ENCODE results near the gene PGLYRP1.
A peak's percentile ranks its signal among the peaks of the same experiment; 100 is the strongest.

The PGLYRP1 gene

DNA sequence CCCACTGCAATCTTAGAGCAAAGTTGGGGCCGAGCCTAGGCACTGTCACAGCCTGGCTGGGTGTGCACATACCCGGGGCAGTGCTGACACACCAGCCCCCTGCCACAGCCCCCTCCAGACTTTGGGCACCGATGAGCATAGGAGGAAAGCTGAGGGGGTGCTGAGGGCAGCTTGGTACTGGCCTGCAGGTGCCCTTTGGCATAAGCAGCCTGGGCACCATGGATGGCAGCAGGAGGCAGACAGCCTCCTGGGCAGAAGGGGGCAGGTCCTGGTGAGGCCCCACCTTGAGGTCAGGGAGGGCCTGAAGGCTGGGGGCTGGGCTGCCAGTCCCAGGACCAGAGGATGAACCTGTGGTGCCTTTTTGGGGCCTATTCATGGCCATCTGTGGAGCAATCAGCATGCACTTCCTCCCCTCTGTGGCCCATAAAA is 9.8 kb upstream of the PGLYRP1 start:
- DNase-seq (ENCODE audit: low read depth in 2 of 2): no peak

DNA sequence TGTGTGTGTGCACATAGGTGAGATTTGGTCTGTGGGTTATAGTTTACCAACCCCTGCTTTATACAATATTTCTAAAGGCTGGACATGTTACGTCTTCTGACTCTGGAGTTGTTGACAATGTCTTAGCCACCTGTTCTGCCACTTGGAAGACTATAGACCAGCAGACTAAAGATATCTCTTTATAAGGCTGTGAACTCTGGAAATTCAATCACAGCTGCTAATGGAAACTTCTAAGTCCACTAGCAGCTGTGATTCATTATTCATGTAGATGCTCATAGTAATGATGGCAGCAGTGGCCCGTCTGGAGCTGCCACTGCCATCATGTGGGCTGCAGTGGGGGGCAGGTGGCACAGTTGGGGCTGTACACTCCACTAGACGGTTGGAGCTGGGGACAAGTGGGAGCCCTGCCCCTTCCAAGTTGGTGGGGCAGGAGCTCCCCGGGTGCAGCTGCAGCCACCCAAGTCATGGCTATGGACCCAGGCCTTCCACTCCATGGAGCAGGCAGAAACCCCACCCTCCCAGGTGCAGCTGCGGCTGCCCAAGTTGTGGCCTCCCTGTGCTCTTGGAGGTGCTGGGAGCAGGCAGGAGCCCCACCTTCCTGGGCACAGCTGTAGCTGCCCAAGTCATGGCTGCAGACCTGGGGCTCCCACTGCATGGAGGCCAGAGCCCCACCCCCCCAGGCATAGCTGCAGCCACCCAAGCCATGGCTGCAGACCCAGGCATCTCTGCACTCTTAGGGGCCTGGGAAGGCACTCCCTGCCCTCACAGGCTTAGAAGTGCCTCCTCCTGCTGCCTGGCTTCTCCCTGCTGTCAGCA is 9.1 kb upstream of the PGLYRP1 start:
- no peak for DNase-seq (ENCODE audit: low read depth in 2 of 2)

DNA sequence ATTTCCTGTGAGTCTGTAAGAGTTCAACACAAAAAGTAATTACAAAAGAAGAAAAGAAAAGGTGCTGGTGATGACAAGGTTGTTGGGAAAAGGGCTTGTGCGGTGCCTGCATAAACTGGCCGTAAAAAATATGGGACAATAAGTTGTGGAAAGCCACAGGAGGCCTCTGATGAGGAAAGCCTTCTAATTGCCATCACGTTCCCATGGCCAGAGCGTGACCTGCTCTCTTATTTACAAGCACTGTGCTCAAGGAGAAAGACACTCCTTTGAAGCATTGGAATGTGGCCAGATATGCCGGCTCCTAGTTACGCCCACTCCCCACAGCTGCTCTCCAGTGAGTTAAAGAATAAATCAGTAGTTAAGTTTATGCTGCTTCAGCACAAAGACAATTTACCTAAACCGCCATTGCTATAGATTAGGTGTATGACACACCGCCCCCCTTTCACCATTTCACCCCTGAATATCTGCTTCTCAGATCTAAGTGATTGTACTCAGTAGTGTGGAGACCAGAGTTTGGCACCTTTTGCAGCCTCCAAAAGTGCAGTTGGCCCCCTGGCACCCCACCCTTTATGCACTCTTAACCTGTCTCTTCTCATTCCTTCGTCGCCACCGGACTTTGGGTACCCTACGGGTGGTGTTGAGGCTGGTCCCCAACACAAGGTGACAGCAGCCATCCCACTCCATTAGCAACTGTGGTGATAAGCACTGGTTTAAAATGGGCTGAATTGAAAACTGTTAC is 8.1 kb upstream of the PGLYRP1 start:
- DNase-seq (ENCODE audit: low read depth in 2 of 2): no peak

DNA sequence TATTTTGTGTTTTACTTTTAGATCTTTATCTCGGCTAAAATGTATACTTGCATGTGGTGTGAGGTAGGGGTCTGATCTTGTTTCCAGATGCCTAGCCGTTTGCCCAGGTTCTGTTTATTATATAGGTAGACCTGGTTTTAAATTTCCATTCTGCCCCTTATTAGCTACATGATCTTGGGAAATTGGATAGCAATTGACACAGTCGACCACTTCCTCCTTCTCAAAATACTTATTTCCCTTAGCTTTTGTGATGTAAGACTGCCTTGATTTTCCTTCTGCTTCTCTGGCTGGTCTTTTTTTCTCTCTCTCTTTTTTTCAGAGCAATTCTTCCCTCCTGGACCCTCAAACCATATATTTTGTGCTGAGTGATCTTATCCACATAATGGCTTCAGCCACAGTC is 3.0 kb upstream of the PGLYRP1 start:
- no peak for DNase-seq (ENCODE audit: low read depth in 2 of 2)

DNA sequence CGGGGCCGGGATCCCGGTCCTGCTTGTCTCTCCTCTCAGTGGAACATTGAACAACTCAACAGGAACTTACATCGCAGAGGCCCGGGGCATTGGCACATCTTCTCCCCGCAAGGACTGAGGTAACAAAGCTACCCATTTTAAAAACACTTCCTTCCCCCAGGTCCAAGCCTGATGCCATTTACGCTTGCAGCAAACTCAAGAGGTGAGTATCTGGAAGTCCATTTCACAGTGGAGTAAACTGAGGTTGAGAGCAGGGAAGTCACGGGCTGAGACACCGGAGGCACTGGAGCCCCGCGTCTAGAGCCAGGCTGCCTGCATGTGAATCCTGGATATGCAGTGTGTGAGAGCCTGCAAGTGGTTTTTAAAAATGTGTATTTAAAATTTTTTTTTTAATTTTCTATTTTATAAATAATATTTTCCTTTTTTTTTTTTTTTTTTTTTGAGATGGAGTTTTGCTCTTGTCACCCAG is 492 bp upstream of the PGLYRP1 start:
- no peak for DNase-seq (ENCODE audit: low read depth in 2 of 2)

- no peak for DNase-seq (ENCODE audit: low read depth in 2 of 2)
Measured at GRCh38 chr19:46022061-46022430, 807 bp downstream of the PGLYRP1 start.

GRCh38 chr19:46021531-46022041 is 1.3 kb downstream of the PGLYRP1 start:
- DNase-seq (ENCODE audit: low read depth in 2 of 2): no peak

DNA sequence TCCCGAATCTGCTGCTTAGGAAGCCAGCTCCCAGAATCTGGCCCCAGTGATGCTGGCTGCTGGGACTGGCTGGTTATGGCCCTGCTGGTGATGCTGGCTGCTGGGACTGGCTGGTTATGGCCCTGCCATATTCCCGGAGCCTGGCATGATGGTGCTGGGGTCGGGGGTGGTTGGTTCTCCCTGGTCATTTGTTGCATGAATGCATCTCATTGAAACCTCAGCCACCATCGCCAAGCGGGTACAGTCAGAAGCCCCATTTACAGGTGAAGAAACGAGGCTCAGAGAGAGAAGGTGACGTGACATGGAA is 2.1 kb downstream of the PGLYRP1 start:
- DNase-seq (ENCODE audit: low read depth in 2 of 2): no peak

- no peak for DNase-seq (ENCODE audit: low read depth in 2 of 2)
Measured at GRCh38 chr19:46019270-46019669, 3.6 kb downstream of the PGLYRP1 start.

GRCh38 chr19:46018729-46019251 is 4.1 kb downstream of the PGLYRP1 start:
- DNase-seq (ENCODE audit: low read depth in 2 of 2): no peak

- DNase-seq (ENCODE audit: low read depth in 2 of 2): no peak
Measured at GRCh38 chr19:46017874-46018675, 4.8 kb downstream of the PGLYRP1 start.

- DNase-seq (ENCODE audit: low read depth in 2 of 2): no peak
Measured at GRCh38 chr19:46017095-46017429, 5.8 kb downstream of the PGLYRP1 start.

DNA sequence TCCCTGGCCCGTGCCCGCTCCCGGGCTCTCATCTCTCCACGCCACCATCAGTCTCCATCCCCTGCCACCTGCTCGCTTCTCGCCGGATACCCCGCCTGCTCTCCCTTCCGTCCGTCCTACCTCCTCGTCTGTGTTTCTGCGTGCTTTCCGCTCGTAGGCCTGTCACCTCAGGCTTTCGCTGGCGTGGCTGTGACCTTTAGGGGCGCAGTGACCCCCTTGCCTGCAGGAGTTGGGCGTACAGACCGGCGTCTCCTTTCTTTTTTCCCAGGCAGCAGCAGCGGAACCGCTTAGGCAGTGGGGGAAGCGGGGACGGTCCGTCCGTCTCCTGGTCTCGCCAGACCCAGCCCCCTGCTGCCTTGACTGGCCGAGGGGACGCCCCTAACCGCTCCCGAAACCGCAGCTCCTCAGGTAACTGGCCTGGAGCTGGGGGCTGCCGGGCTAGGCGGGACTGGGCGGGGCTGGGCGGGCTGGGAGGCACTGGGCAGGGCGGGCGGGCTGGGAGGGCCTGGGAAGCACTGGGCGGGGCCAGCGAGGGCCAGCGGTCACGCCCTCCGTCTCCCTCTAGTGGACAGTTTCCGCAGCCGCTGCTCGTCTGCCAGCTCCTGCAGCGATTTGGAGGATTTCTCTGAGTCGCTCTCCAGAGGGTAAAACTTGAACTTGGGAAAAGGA is 6.3 kb downstream of the PGLYRP1 start:
- DNase-seq (ENCODE audit: low read depth in 2 of 2): peak; percentile 61 to 74

- DNase-seq (ENCODE audit: low read depth in 2 of 2): peak in 1 of 2 donors; percentile 12
Measured at GRCh38 chr19:46015687-46016425, 7.0 kb downstream of the PGLYRP1 start.

DNA sequence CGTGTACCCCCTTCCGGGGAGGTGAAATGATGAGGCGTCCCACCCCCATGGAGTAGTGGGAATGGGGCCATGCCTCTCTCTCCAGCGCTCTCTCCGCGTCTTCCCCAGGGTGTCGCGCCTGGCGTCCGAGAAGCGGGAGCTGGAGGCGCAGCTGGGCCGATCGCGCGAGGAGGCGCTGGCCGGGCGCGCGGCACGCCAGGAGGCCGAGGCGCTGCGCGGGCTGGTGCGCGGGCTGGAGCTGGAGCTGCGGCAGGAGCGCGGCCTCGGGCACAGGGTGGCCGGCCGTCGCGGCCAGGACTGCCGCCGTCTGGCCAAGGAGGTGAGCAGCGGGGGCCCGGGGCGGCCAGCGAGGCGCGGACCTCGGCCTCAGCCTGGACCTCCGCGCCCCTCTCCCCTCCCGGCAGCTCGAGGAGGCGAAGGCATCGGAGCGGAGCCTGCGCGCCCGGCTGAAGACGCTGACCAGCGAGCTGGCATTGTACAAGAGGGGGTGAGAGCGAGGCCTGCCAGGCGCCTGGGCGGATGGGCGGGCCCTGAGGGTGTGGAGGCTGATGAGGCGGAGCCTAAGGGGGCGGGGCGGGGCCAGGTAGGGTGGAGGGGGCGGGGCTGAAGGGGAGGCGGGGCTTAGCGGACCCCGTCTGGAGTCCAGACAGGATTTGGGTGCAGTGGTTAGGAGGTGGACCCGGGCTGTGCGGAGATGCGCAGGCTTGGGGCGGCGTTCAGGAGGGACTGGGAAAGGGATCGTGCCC is 7.7 kb downstream of the PGLYRP1 start:
- peak; percentile 28 to 55 for DNase-seq (ENCODE audit: low read depth in 2 of 2)

- DNase-seq (ENCODE audit: low read depth in 2 of 2): no peak
Measured at GRCh38 chr19:46014534-46014933, 8.3 kb downstream of the PGLYRP1 start.

- peak; percentile 45 to 46 for DNase-seq (ENCODE audit: low read depth in 2 of 2)
Measured at GRCh38 chr19:46009530-46010510, 13.0 kb downstream of the PGLYRP1 start.

DNA sequence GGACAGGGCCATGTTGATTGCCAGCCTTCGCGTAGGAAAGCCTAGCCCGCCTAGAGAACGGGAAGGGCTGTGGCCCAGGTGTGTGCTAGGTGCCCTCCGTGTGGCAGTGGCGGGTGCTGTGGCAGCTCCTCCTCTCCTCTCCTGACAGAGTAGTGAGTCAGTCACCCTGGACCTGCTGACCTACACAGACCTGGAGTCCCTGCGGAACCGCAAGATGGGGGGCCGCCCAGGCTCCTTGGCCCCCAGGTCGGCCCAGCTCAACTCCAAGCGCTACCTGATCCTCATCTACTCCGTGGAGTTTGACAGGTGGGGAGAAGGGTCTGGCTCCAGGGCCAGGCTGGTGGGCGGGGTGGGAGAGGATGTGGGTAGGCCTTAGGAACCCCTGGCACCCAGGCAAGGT is 16.4 kb downstream of the PGLYRP1 start:
- DNase-seq (ENCODE audit: low read depth in 2 of 2): no peak
